Tibial nerve (tissue), 3 donors: ENCODE results near the gene FUOM.

Experiments used
- CTCF ChIP-seq, 5 experiments: fragments of 200-600 bp in 3 of 5; fragments of 450-650 bp in 2 of 5; sonication (generic) in 3 of 5; IDR thresholded peaks; one replicate each; pipeline ENCODE4 v1.5.1; 2016 to 2019; ENCODE audit warnings: antibody characterized with exemption in 5 of 5, mild to moderate bottlenecking in 3 of 5, moderate library complexity in 2 of 5
- POLR2A ChIP-seq, 2 donors: fragments of 450-650 bp; IDR thresholded peaks; one replicate each; pipeline ENCODE4 v1.6.1; 2017; ENCODE audit warnings: antibody characterized with exemption in 2 of 2, mild to moderate bottlenecking in 2 of 2, moderate library complexity in 2 of 2

- TF ChIP-seq CTCF (IDR thresholded peaks at IDR 0.05) (no peak), POLR2A (IDR thresholded peaks at IDR 0.05) (no peak)
These were observed 47.0 kb downstream of the FUOM start for GRCh38 chr10:133310789-133311188.
